SKM-1 treated with dmso at 0.1 percent for 144 hours (cell line): Measurements from ENCODE around the gene SMC1B.
"Not testable (repeated sequence)": the region's sequence is repeated elsewhere in the genome, so short reads cannot be mapped to it uniquely, and the experiment has no call there.

Source experiments
- DNase-seq: peaks from one replicate; lab custom pipeline; 2025; ENCODE audit not compliant: unreplicated experiment; lab: John Stamatoyannopoulos, UW

Gene SMC1B

GRCh38 chr22:45421349-45422055 lies 8.1 kb upstream of the SMC1B start:
- DNase-seq: peak; percentile 80

- no peak for DNase-seq
Observed at GRCh38 chr22:45420539-45420938, 7.1 kb upstream of the SMC1B start.

GRCh38 chr22:45420011-45420410 lies 6.6 kb upstream of the SMC1B start:
- DNase-seq: no peak

- no peak for DNase-seq
Observed at GRCh38 chr22:45418770-45419138, 5.4 kb upstream of the SMC1B start.

GRCh38 chr22:45418056-45418769 lies 4.8 kb upstream of the SMC1B start:
- DNase-seq: no peak

- no peak for DNase-seq
Observed at GRCh38 chr22:45413013-45413367, 409 bp downstream of the SMC1B start.

- DNase-seq: no peak
Observed at GRCh38 chr22:45407793-45408192, 5.6 kb downstream of the SMC1B start.

GRCh38 chr22:45402466-45402985 lies 10.9 kb downstream of the SMC1B start:
- DNase-seq: peak; percentile 38

GRCh38 chr22:45399712-45400445 lies 13.5 kb downstream of the SMC1B start:
- no peak for DNase-seq

GRCh38 chr22:45398214-45398613 lies 15.2 kb downstream of the SMC1B start:
- no peak for DNase-seq

- no peak for DNase-seq
Observed at GRCh38 chr22:45397806-45398205, 15.6 kb downstream of the SMC1B start.

GRCh38 chr22:45389546-45389945 lies 23.9 kb downstream of the SMC1B start:
- no peak for DNase-seq

GRCh38 chr22:45381348-45381747 lies 32.1 kb downstream of the SMC1B start:
- DNase-seq: no peak

GRCh38 chr22:45376703-45377102 lies 36.7 kb downstream of the SMC1B start:
- no peak for DNase-seq

- no peak for DNase-seq
Observed at GRCh38 chr22:45376009-45376408, 37.4 kb downstream of the SMC1B start.

GRCh38 chr22:45373592-45373991 lies 39.8 kb downstream of the SMC1B start:
- not testable (repeated sequence) for DNase-seq

- no peak for DNase-seq
Observed at GRCh38 chr22:45366713-45367112, 46.7 kb downstream of the SMC1B start.

GRCh38 chr22:45359627-45360026 lies 53.8 kb downstream of the SMC1B start:
- DNase-seq: no peak

- DNase-seq: no peak
Observed at GRCh38 chr22:45358127-45358526, 55.3 kb downstream of the SMC1B start.

- DNase-seq: no peak
Observed at GRCh38 chr22:45357490-45357889, 55.9 kb downstream of the SMC1B start.

- no peak for DNase-seq
Observed at GRCh38 chr22:45353786-45354185, 59.6 kb downstream of the SMC1B start.

GRCh38 chr22:45352757-45353156 lies 60.6 kb downstream of the SMC1B start:
- not testable (repeated sequence) for DNase-seq
